Left cardiac atrium (tissue), 4 donors: ENCODE results near the gene ZNF414. TPM values are rescaled to one million over a fixed set of nuclear protein-coding genes. Genes with fewer than 3 reads are reported as not detected.

ENCODE experiments used
- ATAC-seq, 2 donors: fragments of 200-7000 bp; cut with Tn5 transposase; one replicate each; pipeline ENCODE4 v1.9.1; 2020; ENCODE audit warnings: mild to moderate bottlenecking in 2 of 2, moderate library complexity in 2 of 2
- DNase-seq: peaks from one replicate; pipeline ENCODE4 v3.0.0-alpha.2; 2020
- intact Hi-C, 2 donors: fragments of 100-400 bp; cut with DNase I; formaldehyde crosslinking; loops; one replicate each; pipeline versions ENCODE4 v1.14.1 to v1.15.1; 2022 to 2023
- total RNA-seq, 2 donors: library from RNA; stranded (reverse); fragmentation: NEBNext Ultra II Directional; extraction: Animal tissue kit (Norgen Biotek cat#: 25700); gene quantifications; one replicate each; pipeline ENCODE4 v1.2.1, GENCODE V29; 2021
- donor health status: DM: no; HTN: yes; CAD: no.
- donor health status: DM: no; HTN: yes; CAD: no; lungs with severe emphysema.
- donor health status: DM: yes; HTN: yes; CAD: no.
- donor health status: Dilated cardiomyopathy.

The ZNF414 gene
- total RNA-seq, 2 donors from 2014 or later = 13.6 to 16.6 TPM

DNA sequence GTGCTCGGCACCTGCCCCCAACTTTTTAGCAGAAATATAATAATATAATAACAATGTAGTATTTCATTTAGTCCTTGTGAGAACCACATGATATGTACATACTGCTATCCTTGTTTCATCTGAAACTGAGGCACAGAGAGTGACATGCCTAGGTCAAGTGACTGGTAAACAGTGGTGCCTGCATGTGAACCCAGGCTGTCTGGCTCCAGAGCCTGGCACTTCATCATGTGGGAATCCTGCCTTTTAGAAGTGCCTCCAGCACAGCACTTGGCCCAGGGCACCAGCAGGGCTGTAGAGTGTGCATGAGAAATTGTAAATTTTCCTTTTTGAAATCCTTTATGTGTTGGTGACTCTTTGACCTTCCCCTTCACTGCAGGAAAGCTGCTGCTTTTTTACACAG is 39.0 kb downstream of the ZNF414 start:
- ATAC-seq (no peak), DNase-seq (no peak)
- intact Hi-C loops = no loop called here

DNA sequence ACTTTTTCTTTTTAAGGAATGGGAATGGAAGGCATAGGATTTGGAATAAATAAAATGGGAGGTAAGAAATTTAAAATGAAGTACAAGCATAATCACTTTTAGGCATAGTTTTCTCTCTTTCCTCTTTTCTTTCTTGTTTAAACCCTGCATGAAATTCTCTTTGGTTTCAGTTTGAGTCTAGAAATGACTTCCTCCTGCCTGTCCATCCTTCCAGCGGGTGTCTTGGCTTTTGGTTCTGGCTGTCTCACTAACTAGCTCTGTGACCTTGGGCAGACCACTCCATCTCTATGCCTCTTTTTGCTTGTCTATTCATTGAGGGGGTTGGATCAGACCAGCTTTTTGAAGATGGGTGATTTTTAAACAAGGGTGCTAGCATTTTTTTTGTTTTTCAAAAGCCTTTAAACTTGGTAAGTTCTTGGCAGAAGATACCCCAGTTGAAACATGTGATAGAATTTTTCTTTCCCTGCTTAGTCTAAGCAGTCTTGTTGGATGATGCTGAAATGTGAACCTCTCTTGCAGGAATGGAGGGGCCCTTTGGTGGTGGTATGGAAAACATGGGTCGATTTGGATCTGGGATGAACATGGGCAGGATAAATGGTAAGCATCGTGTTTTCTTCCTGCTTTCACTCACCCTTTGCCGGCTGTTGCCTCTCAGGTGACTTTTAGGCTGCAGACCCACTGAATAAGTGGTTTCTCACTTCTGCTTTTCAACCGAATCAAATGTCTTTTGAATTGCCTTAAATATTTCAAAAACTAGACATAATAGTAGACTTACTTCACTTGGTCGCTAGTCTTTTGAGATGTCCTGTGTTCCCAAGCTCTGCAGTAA is 40.1 kb downstream of the ZNF414 start:
- no peak for ATAC-seq
- intact Hi-C loops = no loop called here
- no peak for DNase-seq

DNA sequence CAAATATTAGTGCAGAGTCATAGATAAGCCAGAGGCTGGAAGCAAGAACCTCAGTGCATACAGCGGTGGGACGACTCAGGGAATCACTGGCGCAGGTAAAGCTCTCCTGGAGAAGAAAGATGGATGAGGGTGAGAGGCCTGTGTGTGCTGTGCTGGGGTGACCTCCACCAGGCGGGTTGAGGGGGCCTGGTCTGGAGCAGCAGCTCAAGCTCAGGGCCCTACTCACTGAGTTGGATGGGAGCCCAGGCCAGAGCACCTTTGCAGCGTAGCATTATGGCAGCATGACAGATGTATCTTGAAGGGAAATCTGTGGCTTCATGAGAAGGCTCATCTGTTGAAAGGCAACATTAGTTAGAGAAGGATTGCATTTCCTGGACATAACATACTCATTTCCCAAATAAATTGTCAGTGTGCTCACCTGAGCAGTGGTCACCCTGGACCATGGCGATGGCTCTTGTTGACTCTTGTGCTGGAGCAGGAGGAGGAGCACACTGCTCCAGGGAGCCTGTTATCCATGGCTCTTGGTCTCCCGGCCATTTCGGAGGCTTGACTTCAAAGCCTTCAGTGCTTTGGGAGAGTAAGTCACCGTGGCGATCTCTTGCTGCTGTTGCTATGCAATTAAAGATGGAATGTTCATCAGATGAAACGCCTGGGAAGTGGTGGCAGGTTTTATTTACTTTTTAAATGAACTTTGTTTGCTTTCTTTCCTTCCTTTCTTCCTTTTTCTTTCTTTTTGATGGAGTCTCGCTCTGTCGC is 44.2 kb downstream of the ZNF414 start:
- DNase-seq (no peak), ATAC-seq (no peak)
- intact Hi-C loops = no loop called here

DNA sequence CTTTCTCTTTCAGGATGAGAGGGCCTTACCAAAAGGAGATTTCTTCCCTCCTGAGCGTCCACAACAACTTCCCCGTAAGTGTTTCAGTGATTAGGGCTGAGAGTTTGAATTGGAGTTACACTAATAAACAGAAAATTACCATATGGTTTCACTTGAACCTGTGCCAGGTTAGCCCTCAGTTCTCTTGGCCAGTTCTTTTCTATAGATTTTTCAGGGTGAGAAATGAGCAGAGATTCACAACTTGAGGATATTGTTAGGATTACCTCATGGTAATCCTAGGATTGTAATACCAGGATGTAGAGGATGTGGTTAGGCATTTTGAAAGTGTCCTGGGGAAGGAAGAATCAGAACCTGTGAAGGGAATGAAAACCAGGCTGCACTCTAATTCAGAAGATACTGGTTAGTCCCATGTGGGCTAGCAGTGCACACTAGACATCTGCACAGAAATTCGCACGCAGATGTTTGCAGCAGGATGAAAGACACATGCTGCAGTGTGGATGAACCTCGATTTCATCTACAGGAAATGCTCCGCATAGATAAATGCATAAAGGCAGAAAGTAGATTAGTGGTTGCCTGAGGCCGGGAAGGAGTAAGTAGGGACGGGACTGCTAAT is 45.1 kb downstream of the ZNF414 start:
- ATAC-seq = no peak
- intact Hi-C loops = no loop called here
- DNase-seq = no peak

DNA sequence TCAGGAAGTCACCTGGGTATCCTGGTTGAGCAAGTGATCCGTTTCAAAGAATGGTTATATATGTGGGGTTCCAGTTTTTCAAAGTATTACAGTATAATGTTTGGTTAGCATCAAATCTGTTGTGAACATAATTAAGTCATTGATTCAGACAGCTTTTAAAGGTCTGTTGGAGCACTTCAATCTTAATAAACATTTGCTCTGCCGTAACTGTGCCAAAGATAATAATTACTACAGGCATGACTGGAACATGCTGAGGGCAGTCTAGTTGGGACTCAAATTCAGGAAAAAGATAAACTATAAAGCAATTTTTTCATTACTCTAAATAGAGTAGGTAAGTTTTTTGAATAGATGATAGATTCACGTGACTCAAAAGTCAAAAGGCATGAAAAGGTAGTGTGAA is 45.8 kb downstream of the ZNF414 start:
- intact Hi-C loops = no loop called here
- DNase-seq (no peak), ATAC-seq (no peak)

DNA sequence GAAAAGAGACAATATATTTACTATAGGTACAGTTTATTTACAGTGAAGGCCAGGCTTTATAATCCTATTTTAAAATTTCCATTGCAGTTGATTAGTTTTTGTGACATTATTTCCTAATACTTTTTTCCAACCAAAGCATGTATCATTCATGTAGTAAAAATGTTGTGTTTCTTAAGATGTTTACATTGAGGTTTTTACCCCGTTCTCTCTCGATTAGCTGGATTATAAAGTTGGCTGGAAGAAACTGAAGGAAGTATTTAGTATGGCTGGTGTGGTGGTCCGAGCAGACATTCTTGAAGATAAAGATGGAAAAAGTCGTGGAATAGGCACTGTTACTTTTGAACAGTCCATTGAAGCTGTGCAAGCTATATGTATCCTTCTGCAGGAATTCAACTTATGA is 47.9 kb downstream of the ZNF414 start:
- ATAC-seq (no peak), DNase-seq (no peak)
- intact Hi-C loops = no loop called here

DNA sequence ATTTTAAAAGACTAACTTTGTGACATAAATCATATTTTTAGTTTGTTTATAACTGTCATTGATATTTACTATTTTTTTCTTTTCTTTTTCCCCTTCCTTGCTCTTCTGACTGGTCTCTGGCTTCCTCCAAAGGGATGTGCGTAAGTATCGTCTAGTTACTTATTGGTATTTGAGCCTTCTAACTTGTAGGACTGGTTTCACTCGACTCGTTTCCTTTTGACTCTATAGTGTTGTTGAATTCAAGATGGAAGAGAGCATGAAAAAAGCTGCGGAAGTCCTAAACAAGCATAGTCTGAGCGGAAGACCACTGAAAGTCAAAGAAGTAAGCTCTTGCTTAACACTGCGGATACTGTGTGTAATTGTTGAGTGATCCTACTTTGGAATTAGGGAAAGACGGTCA is 50.6 kb downstream of the ZNF414 start:
- ATAC-seq = no peak
- intact Hi-C loops = loop anchor here in 1 of 2 donors (5.0 kb wide), 1 partner anchor 41 kb away; no protein-coding TSS in a partner anchor
- DNase-seq = no peak

DNA sequence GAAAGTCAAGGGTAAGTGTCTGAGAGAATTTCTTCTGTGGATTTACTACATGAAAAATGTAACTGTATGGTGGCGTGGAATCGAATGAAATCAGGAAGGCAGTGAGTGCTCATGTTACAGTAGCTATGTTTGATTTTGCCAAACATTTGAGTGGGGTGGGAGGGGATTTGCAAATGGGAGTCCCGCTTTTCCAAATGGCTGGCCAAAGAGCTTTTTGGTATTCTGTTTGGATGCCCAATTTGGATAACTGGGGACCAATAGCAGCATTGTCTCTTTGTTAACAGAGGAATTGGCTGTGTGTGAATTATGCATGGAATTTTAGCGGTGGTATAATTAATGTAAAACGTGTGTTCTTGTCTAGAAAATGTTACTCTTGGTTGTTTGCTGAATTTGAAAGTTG is 51.4 kb downstream of the ZNF414 start:
- intact Hi-C loops = loop anchor here in 1 of 2 donors (5.0 kb wide), 1 partner anchor 40 kb away; no protein-coding TSS in a partner anchor
- ATAC-seq = no peak
- DNase-seq = no peak

DNA sequence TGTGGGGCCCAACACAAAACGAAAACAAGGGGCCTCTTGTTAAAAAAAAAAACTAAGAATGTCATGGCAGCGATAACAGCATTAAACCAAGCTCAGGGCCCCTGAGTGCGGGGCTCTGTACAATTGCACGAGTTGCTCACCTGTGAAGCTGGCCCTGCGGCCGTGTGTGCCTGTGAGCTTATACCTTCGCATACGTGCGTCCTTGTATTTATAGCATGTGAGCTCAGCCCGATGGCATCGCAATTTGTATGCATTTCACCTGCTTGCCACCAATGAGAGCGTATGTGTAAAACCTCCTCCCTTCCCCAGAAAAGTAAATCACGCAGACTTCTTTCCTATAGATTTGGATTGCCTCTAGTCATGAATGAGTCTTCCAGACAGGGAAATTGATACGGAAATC is 52.1 kb downstream of the ZNF414 start:
- ATAC-seq (no peak), DNase-seq (no peak)
- intact Hi-C loops = loop anchor here in 1 of 2 donors (5.0 kb wide), 1 partner anchor 40 kb away; no protein-coding TSS in a partner anchor

DNA sequence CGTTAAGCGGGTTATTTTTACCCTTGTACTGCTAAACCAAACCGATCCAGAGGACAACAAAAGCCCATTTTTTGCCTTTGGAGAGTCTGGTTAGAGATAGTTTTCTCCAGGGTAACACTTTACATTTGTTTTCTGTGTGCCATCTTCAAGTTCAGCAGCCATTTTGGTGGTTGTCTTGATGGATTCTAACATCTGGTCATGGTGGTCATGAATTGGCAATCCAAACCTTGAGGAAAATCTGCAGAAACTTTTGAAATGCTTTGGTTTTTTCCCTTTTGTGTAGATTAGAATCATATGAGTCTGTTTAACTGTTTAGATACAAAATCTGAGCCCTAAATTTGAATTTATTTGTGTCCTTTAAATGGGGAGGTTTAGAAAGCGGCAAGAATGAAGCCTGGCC is 52.6 kb downstream of the ZNF414 start:
- DNase-seq (no peak), ATAC-seq (no peak)
- intact Hi-C loops = loop anchor here in 1 of 2 donors (5.0 kb wide), 1 partner anchor 39 kb away; no protein-coding TSS in a partner anchor

DNA sequence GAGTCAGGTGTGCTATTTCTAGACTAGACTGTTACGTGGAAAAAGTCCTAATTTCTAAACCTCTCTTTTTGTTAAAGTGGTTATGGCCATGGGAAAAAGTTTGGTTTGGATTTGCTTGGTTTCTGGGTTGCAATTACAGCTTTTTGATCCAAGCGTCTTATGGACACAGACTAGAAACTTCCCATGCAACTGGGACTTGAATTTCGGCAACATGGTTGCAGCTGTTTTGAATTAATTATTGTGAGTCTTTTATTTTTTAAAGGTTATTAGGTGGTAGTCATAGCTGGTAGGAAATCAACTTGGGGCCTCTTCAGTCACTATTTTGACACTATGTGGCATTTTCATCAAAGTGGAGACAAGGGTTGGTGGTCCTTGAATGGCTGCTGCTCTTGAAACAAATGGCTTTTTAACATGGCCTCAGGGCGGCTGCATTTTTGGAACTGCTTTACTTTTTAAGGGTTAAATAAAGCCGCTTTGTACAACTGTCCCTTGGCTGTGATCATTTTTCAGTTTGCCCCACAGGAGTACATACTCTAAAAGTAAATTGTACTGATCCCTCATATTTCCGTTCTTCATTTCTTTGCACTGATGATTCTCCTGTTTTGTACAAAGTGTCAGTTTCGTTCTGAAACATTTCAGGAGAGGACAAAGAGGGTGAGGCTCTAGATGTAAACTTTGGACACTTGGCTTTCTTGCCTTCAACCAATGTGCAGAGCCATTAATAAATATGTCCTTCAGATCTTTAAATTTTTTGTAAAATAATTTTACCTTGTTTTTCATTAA is 53.3 kb downstream of the ZNF414 start:
- DNase-seq (no peak), ATAC-seq (no peak)
- intact Hi-C loops = loop anchor here in 1 of 2 donors (5.0 kb wide), 1 partner anchor 38 kb away; no protein-coding TSS in a partner anchor

Other genes starting within 250 kb of the ZNF414 start
- 10 to 100 TPM; 33.6 to 40.8 TPM for gene CD320, start 205.8 kb downstream of the ZNF414 start, total RNA-seq
- 10 to 100 TPM; 65.3 to 83.8 TPM for gene NDUFA7, start 192.8 kb downstream of the ZNF414 start, total RNA-seq
- gene RPS28, start 192.7 kb downstream of the ZNF414 start, total RNA-seq = 1,000 to 10,000 TPM; 1,064 to 1,153 TPM
- 10 to 100 TPM; 19.3 to 19.6 TPM for gene KANK3, start 170.9 kb downstream of the ZNF414 start, total RNA-seq
- 10 to 100 TPM; 16.3 to 81.6 TPM for gene ANGPTL4, start 150.0 kb downstream of the ZNF414 start, total RNA-seq
- gene RAB11B, start 123.8 kb downstream of the ZNF414 start, total RNA-seq = 100 to 1,000 TPM; 133 to 163 TPM
- 10 to 100 TPM; 81.1 to 87.8 TPM for gene MARCHF2, start 100.9 kb downstream of the ZNF414 start, total RNA-seq
- gene HNRNPM, start 69.2 kb downstream of the ZNF414 start, total RNA-seq = 100 to 1,000 TPM; 102 to 126 TPM
- gene PRAM1, start 11.5 kb downstream of the ZNF414 start, total RNA-seq = 1 to 10 TPM; 1.0 to 1.4 TPM
- 10 to 100 TPM; 13.2 to 19.5 TPM for gene MYO1F, start 63.3 kb upstream of the ZNF414 start, total RNA-seq
- gene ADAMTS10, start 96.5 kb upstream of the ZNF414 start, total RNA-seq = 10 to 100 TPM; 10.8 to 12.4 TPM
- gene NFILZ, start 116.5 kb upstream of the ZNF414 start, total RNA-seq = not detected
- gene ACTL9, start 184.6 kb upstream of the ZNF414 start, total RNA-seq = not detected
- gene OR2Z1, start 207.5 kb upstream of the ZNF414 start, total RNA-seq = not detected